ENCODE results near the gene LCP1.

LCP1 gene

DNA sequence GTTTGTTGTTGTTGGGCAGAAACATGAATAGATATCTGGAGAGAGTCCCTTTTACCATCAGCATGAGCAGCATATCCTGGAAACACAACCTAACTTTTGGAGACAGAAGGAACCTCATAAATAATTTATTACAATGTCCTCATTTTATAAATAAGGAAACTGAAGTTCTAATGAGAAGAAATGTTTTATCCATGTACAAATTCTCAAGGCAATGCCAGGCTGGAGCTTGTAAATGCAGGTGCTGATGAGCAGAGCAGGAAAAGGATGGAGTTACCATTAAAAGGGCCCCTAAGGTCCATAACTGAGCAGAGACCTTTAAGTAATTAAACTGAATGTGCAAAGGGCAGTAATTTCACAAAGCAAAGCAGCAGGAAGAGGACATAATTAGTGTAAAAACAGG is 17.3 kb downstream of the LCP1 start:
- in situ Hi-C loops (cut with MboI; ENCODE audit: low sequenced_read_pairs), result loop anchor here (10.0 to 25.0 kb wide), 2 partner anchors 120 to 573 kb away; no protein-coding TSS in a partner anchor

DNA sequence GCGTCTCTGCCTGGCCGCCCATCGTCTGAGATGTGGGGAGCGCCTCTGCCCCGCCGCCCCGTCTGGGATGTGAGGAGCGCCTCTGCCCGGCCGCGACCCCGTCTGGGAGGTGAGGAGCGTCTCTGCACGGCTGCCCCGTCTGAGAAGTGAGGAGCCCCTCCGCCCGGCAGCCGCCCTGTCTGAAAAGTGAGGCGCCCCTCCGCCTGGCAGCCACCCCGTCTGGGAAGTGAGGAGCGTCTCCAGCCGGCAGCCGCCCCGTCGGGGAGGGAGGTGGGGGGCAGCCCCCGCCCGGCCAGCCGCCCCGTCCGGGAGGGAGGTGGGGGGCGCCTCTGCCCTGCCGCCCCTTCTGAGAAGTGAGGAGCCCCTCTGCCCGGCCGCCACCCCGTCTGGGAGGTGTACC is 19.2 kb downstream of the LCP1 start:
- in situ Hi-C loops (cut with MboI; ENCODE audit: low sequenced_read_pairs), result loop anchor here (10.0 to 25.0 kb wide), 2 partner anchors 122 to 575 kb away; no protein-coding TSS in a partner anchor

DNA sequence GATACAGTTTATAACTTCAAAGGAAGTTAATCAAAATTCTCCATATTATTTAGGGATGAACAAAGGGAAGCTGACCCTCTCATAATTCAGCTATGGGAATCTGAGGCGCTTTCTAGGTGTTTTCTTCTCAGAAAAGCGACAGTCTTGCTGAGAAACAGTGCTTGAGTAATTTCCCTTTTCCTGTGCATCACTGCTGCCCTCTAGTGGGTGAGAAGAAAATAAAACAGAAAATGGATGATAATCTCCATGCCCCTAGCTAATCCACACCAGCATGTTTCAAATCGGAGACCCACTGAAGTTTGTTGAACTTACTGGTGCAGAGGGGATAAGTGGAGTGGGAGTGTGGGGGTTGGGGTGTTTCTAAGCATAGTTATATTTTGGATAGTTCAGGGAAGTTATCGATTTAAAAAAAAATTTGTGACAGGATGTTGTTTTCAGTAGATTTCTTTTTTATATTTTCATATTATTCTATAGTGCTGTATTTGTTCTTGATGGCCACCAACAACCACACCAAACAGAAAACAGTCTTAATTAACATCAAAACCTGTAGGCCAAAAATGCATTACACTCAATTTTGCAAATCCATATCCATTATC is 21.4 kb downstream of the LCP1 start:
- in situ Hi-C loops (cut with MboI; ENCODE audit: low sequenced_read_pairs), result loop anchor here (10.0 to 25.0 kb wide), 2 partner anchors 124 to 577 kb away; no protein-coding TSS in a partner anchor

DNA sequence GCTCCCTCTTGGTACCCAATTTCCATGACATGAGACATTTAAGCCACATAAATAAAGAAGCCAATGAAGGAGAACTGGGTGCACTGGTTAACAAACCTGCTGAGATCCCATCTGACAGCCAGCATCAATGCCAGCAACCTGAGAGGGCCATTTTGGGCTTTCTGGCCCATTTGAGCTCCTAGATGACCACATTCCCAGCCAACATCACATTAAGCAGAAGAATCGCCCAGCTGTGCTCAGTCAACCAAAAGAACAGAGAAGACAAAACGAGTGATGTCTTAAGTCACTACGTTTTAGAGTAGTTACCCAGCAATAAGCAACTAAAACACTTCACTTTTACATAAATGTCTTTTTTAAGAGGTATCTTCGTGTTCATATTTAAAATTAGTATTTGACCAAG is 21.9 kb downstream of the LCP1 start:
- in situ Hi-C loops (cut with MboI; ENCODE audit: low sequenced_read_pairs), result loop anchor here (10.0 to 25.0 kb wide), 2 partner anchors 125 to 577 kb away; no protein-coding TSS in a partner anchor

DNA sequence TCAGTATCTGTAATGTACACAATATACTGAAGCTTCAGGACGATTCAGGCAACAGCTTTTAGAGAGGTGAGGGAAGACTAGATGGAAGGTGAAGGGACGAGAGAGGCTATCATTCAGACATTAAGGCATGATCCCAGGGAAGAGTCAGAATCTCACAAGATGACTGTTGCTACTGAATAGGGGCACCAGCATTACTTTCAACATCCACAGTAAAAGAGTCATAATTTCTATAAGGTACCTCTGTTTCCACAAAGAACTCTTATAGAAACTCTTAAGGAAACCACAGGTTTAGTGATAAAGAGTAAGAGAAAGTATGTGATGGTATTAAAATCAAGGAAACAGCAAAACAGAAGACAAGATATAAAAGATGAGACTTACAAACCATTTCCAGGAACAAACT is 23.0 kb downstream of the LCP1 start:
- in situ Hi-C loops (cut with MboI; ENCODE audit: low sequenced_read_pairs), result loop anchor here (25.0 kb wide), 1 partner anchor 578 kb away; no protein-coding TSS in a partner anchor

DNA sequence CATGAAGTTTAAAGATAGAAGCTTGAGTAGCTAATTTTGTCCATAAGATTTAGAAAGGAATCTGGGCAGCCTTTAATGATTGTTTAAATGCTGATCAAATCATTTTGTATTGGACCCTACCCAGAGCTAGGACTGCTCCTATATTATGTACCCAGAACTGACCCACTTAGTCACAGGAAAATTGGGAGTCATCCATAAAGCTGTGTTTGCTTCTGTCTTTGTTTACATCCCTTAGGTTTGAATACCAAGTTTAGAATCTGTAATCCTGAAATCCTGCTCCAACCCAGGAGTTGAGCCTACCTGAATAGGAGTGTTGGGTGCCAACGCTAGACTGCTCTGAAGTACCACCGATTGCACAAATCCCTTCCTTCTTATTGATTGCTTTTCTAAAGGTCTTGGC is 23.8 kb downstream of the LCP1 start:
- in situ Hi-C loops (cut with MboI; ENCODE audit: low sequenced_read_pairs), result loop anchor here (25.0 kb wide), 1 partner anchor 579 kb away; no protein-coding TSS in a partner anchor

DNA sequence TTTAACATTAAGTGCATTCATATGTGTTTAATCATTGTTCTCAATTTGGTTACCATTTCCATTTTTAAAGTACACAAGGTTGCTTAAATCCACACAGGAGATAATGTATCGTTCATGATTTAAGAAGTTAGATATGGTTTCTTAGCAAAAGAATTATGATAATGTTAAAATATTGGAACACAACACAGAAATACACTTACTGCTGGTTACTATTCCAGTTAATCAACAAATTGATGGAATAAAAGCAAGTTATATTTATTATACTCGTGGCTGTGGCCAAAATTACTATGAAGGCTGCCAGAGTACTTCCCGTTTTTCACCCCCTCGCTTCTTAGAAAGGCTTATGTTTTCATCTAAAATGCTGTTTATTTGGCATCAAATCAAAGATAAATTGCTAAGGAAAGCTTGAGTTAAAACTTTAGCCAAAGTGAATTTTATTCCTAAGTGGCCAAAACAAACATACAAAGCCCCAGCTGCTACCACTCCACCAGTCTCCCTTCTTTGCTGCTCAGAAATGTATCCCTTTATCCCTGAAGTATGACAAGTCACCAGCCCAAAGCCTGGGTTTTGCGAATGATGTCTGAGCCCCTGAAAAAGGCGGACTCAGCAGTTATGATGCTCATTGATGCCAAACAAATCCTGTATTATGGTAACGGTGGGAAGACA is 27.7 kb downstream of the LCP1 start:
- in situ Hi-C loops (cut with MboI; ENCODE audit: low sequenced_read_pairs), result loop anchor here (25.0 kb wide), 1 partner anchor 583 kb away; no protein-coding TSS in a partner anchor

DNA sequence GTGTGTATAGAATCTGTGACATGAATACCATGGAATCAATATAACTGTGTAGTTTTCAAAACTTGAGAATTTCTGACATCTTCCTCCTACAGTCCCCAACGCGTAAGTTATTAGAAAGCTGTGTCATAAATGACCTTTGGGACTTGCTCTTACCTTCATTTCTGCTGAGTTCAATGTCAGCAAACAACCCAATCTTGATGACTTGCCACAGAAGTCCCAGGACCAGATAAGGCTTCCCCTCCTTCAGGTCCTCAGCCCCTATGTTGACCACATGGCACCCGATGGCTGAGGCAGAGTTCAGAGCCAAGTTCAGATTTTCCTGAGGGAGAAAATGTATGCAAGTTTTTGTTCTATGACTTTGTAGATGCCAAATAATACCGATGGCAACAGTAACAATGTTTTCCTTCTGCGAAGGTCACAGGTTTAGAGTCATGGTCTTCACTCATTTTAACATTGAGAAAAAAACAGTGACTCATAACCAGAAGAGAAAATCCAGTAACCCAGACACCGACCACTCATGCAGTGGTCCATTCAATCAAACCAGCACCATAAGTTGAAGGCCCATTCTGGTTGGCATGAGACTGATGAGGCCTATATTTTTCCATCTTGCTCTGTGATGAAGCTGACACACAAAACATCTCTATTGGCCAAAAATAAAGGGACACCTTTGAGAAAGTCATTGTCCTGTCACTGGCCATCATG is 29.2 kb downstream of the LCP1 start:
- in situ Hi-C loops (cut with MboI; ENCODE audit: low sequenced_read_pairs), result loop anchor here (25.0 kb wide), 1 partner anchor 585 kb away; no protein-coding TSS in a partner anchor

DNA sequence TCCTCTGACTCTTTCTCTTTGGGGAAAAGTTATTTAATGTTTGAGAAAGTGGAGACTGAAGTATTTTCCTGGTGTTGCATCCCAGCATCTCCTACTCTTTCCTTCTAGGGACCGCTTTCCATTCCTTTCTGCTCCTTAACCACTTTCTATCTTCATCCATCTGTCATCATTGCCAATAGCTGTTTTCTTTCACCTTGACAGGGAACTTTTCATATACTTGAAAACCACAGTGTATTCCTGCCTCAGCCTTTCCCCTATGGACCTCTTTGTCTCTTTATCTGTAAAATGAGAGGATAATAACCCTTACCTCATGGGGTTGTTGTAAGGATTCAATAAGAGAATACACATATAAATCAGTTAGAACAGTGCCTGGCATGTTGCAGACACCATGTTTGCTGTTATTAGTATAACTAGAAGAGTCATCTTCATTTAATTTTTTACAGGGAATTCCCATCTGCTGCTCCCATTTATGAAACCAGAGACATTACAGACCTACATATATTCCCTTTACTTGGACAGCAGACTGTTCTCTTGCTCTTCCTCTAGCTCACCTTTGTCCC is 31.8 kb downstream of the LCP1 start:
- in situ Hi-C loops (cut with MboI; ENCODE audit: low sequenced_read_pairs), result loop anchor here (25.0 kb wide), 1 partner anchor 587 kb away; no protein-coding TSS in a partner anchor

DNA sequence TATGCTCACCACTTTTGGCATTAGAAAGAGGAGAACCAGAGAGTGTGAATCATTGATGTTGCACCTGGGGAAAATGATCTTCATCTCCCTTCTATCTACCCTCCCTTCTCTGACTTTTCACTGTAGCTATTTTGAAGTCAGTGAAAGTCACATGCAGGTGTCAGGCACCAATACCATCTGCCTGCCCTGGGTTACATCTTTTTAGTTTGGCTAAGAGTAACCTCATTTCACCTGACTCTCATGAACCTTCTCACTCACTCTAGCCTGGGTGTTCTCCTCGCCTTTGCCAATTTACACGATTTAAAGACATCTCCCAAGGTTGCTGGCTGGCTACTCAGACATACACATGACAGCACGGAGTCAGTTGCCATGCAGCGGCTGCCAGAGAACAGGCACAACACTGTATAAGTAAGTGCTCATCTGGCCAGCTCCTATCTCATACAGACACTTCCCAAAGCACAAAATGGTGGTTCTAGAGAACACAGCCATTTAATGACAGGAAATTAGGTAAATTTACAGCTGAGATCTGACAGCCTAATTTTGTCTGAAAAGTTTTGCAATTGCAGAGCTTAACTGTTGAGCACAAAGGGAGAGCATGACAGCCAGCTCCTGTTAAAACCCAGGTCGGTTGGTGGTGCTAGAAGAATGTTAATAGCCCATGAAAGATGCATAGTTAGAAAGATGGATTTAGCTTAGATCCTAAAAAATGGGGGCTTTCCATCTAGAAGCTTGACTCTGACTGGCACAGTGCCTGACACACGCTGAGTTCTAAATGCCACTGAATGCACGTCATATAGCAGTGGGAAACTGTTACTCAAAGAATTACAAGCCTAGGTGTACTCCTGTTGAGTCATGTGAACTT is 32.5 kb downstream of the LCP1 start:
- in situ Hi-C loops (cut with MboI; ENCODE audit: low sequenced_read_pairs), result loop anchor here (25.0 kb wide), 1 partner anchor 588 kb away; no protein-coding TSS in a partner anchor

DNA sequence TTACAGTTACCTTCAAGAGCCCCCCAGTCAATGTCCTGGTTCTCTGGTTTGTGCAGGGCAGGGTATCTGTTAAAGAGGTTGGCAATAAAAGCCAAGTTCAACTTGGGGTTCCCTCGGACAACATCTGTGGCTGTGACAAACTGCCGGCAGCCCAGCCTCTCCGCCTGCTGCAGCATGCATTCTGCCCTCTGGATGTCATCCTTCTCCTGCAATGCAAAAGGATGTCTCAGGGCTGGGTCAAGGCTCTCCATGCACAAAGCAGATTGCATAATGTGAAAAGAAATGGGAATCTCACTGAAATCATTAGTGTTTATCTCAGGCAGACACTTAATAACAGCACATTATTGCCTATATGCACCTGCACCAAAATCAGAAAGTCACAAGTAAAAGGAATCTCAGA is 35.1 kb downstream of the LCP1 start:
- in situ Hi-C loops (cut with MboI; ENCODE audit: low sequenced_read_pairs), result no loop called here

DNA sequence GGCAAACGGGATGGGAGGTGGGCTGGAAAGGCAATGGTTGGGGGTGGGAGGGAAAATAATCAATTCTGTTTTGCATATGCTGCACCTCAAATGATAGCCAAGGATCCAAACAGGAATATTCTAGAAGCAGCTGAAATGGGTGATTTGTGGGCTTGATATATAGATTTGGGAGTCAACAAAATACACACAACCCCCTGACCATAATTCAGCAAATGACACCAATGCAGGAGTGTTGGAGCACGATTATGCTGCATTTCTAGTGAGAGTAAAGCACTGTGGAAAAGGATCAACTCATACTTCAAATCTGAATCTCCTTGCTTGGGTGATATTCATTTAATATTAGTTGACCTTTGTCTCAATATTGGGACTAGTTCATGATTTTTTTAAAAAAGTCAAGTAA is 36.0 kb downstream of the LCP1 start:
- in situ Hi-C loops (cut with MboI; ENCODE audit: low sequenced_read_pairs), result no loop called here

DNA sequence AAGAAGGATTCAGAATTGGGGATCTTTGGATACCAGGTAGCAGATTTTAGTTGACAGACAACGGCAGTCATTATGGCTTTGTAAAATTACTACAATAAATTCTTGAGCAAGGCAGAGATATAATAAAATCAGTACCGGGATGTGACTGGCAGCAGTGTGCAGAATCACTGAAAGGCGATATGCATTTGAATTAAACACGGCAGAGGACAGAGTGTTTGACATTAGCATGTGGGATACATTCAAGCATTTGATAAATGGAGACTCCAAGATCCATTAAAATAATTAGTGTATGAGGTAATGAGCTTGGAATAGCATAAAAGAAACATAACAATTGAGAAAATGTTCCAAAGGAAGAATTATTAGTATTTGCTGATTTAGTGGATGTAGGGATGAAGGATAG is 36.8 kb downstream of the LCP1 start:
- in situ Hi-C loops (cut with MboI; ENCODE audit: low sequenced_read_pairs), result no loop called here

DNA sequence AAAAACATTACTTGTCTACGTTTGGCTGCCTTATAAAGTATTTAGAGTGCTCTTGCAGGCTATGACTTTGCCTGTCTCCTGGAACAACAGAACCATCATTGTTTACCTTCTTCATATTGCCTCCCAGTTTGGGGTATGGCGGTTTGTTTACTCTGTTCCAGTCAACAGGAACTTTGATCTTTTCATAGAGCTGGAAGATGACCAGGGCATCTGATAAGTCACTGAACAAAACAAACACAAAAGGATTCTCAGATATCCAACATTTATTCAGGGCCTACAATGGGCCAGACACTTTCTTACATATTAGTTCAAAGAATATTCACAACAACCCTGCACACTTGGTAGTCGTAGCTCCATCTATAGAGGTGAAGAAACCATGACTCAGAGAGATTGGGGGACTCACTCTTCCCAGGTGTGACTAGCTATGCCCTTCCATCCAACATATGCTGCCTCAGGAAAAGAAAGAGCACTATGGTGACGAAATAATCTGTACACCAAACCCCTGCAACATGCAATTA is 38.7 kb downstream of the LCP1 start:
- in situ Hi-C loops (cut with MboI; ENCODE audit: low sequenced_read_pairs), result no loop called here

DNA sequence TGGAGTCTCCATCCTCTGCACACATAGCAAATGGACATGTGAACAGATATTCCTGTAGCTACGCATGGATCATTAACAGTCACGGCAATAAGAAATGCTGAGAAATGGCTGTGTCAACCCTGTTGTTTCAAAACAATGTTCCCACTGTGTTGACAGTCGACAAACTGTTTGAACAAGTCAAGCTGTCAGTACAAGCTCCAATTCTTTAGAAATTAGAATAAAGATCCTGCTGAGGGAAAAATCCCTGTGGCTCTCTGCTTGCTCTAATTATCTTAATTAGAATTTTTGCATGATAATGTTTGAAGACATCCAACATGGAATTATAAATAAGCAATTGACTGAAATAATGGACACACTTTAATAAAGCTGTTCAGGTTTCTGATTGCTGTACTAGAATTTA is 39.2 kb downstream of the LCP1 start:
- in situ Hi-C loops (cut with MboI; ENCODE audit: low sequenced_read_pairs), result no loop called here

DNA sequence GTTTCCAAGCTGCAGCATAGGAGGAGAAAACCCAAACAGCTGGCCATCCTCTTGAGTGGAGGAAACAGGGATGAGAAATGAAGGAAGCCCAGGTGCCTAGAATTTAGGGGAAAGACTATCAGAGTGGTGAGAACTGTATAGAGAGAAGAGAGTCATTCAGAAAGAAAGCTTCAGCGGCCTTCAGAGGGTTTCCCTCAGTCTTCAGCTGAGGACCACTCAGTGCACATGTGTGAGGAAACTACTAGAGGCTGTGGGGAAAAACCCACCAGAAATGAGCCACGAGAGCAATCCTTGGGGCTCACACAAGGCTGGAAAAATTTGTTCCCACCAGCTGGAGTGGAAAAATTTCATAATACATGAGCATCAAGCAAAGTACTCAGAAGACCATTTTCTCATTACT is 41.9 kb downstream of the LCP1 start:
- in situ Hi-C loops (cut with MboI; ENCODE audit: low sequenced_read_pairs), result no loop called here

DNA sequence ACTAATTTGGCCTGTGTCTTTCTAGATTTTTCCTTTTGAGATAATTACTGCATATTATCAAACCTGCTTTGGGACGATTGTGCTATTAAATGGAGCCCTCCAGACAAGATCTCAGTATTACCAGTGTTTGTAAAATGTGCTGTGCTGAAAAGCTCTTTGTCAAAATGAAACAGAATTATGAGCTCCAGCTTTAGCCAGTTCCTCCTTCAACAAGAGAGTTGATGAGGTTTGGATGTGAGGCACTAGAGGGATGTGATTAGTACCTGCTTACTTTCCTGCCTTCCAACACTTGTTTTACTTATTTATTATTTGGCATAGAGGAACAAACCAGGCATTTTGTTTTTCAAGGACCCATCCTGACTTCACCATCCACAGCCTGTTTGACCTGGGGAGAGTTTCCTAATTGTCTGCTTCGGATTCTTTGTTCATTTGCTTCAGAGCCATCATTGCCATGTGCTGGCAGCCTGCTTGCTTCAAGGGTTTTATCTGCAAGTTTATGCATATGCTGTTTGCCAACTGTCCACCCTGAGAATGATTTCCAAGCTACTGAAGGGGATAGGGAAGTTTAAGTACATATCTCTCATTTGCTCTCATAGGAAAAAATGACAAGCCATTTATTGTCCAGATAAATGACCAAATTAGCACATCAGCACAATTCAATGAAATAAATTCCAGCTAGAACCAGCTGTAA is 44.2 kb downstream of the LCP1 start:
- in situ Hi-C loops (cut with MboI; ENCODE audit: low sequenced_read_pairs), result no loop called here

DNA sequence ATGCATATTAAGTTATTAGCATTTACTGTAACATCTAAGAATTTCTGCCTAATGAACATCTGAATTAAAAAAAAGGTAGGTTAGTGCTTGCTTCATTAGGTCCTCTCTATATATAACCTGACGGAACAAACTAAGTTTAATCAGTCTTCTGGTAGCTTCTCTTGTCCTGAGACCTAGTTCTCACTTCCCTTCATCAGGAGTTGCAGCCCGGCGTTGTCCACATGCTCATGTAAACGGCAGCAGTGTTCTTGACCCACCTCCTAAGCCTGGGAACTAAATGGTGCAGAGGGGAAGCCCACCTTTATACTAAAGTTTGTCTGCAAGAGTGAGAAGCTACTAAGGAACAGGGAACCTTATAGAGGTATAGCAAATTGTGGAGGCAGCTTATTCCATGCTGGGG is 45.3 kb downstream of the LCP1 start:
- in situ Hi-C loops (cut with MboI; ENCODE audit: low sequenced_read_pairs), result no loop called here

DNA sequence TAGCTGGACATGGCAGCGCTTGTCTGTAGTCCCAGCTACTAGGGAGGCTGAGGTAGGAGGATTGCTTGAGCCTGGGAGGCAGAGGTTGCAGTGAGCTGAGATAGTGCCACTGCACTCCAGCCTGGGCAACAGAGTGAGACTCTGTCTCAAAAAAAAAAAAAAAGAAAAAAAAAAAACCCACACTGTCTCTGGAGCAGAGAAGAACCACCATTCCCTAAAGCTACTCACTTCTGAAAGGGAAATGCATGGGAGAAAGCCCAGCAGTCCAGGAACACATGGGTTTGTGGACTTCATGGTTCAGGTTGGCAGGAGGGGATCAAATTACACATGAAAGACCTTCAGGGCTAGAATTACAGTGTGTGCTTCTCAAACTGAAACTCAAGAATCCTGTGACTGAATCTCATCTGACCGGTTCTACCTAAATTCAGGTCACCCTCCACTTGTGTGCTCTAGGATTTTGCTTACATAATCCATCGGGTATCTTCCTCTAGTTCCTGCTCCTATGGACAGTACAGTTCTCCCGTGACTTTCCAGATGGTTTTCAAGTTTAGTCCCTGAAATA is 46.9 kb downstream of the LCP1 start:
- in situ Hi-C loops (cut with MboI; ENCODE audit: low sequenced_read_pairs), result no loop called here

All from HL-60/S4 treated with retinoic acid at 250 ng/mL for 4 days and 3 days (cell line).